CD4-positive, CD25-positive, alpha-beta regulatory T cell (primary cell): Measurements from ENCODE around the gene PASD1. TPM values are rescaled to one million over a fixed set of nuclear protein-coding genes. Genes with fewer than 3 reads are reported as not detected.
A peak's percentile ranks its signal among the peaks of the same experiment; 100 is the strongest.

Source experiments
- ATAC-seq, 2 donors: fragments of 150-1000 bp; cut with Tn5 transposase; one replicate each; pipeline ENCODE4 v1.10.0; 2021; ENCODE audit warnings: low read depth in 2 of 2, moderate number of reproducible peaks in 2 of 2, moderate library complexity in 1 of 2
- DNase-seq, 3 donors: peaks; one replicate each; pipeline versions ENCODE4 v3.0.0 to v3.0.0-alpha.2; 2012 to 2022; ENCODE audit warnings: mixed read lengths in 1 of 3
- H3K27ac ChIP-seq: one replicate; pipeline ENCODE4 v1.7.0; 2013; ENCODE audit warnings: mild to moderate bottlenecking, low read length; ENCODE audit not compliant: insufficient read depth, poor library complexity, severe bottlenecking
- H3K27me3 ChIP-seq: one replicate; pipeline ENCODE4 v1.7.0; 2013; ENCODE audit warnings: low read length; ENCODE audit not compliant: control insufficient read depth, insufficient read depth
- H3K36me3 ChIP-seq: one replicate; pipeline ENCODE4 v1.7.0; 2013; ENCODE audit warnings: mild to moderate bottlenecking, low read length, moderate library complexity; ENCODE audit not compliant: control insufficient read depth, insufficient read depth
- H3K4me1 ChIP-seq: 2 replicates; pipeline ENCODE4 v1.7.0; 2013; ENCODE audit warnings: mild to moderate bottlenecking, low read length; ENCODE audit not compliant: insufficient read depth, control insufficient read depth, poor library complexity, severe bottlenecking
- H3K4me3 ChIP-seq: one replicate; pipeline ENCODE4 v1.7.0; 2013; ENCODE audit warnings: low read depth, mild to moderate bottlenecking, low read length, moderate library complexity
- H3K9me3 ChIP-seq, 2 experiments: 1 replicate in 1 of 2; 2 replicates in 1 of 2; pipeline ENCODE4 v1.7.0; 2013; ENCODE audit warnings: low read length in 2 of 2, mild to moderate bottlenecking in 1 of 2, moderate library complexity in 1 of 2; ENCODE audit not compliant: control insufficient read depth in 2 of 2
- H3K27ac Mint-ChIP-seq, 3 donors: one replicate each; pipeline ENCODE4 v1.8.0; 2020 to 2022; ENCODE audit warnings: mild to moderate bottlenecking in 3 of 3, mixed read lengths in 3 of 3, moderate library complexity in 2 of 3
- H3K27me3 Mint-ChIP-seq: one replicate; pipeline ENCODE4 v1.8.0; 2022; ENCODE audit warnings: mild to moderate bottlenecking, mixed read lengths
- H3K36me3 Mint-ChIP-seq: one replicate; pipeline ENCODE4 v1.8.0; 2020; ENCODE audit warnings: mixed read lengths
- H3K4me1 Mint-ChIP-seq, 4 donors: one replicate each; pipeline ENCODE4 v1.8.0; 2020 to 2022; ENCODE audit warnings: mixed read lengths in 4 of 4, mild to moderate bottlenecking in 1 of 4
- H3K4me3 Mint-ChIP-seq, 4 donors: one replicate each; pipeline ENCODE4 v1.8.0; 2020 to 2022; ENCODE audit warnings: mild to moderate bottlenecking in 4 of 4, mixed read lengths in 4 of 4, moderate library complexity in 3 of 4
- H3K9me3 Mint-ChIP-seq, 7 donors: one replicate each; pipeline ENCODE4 v1.8.0; 2020 to 2022; ENCODE audit warnings: mixed read lengths in 7 of 7, mild to moderate bottlenecking in 3 of 7, moderate library complexity in 2 of 7
- polyA plus RNA-seq, 4 donors: library from polyadenylated mRNA; unstranded; fragments of 300-500 nt; fragmentation: Illumina TruSeq; gene quantifications; one replicate each; pipeline ENCODE4 v1.2.3, GENCODE V29; 2021
- total RNA-seq: library from RNA; stranded (reverse); gene quantifications from one replicate; pipeline ENCODE4 v1.2.3, GENCODE V29; 2022

Gene PASD1
- total and polyA plus RNA-seq, 5 donors from 2014 or later, result not detected

DNA sequence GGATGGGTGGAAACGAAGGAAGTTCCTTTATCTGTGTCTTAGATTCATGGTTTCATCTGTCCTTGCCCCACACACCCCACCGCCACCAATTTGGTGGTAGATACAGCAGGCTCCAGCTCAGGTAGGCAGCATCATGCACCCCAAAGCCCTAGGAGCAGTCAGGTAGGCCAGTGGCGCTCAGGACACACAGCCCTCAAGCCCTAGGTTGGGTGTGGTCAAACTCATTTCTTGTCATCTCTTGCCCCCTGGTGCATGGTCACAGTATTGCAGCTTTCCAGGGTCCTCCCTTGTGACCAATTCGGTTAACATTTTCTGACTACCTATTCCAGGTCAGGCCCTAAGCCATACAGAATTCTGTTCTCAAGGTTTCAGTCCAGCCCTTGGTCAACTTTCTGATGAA lies 117.3 kb downstream of the PASD1 start:
- no peaks in the 10 kb centered on the region for H3K4me1 Mint-ChIP-seq

GRCh38 chrX:151687635-151688034 lies 124.2 kb downstream of the PASD1 start:
- H3K4me3 ChIP-seq, result no peak overlapping the region
- peaks cover 7% of the 10 kb centered on the region for H3K27me3 Mint-ChIP-seq
- no peaks in the 10 kb centered on the region for H3K36me3 Mint-ChIP-seq
- DNase-seq, result no peak
- H3K27me3 ChIP-seq, result no peaks in the 10 kb centered on the region
- H3K4me3 Mint-ChIP-seq, result no peak overlapping the region
- no peak for ATAC-seq
- no peak overlapping the region for H3K27ac ChIP-seq
- H3K27ac Mint-ChIP-seq, result no peak overlapping the region
- H3K9me3 Mint-ChIP-seq, result peaks cover 0 to 1% (median 0%) of the 10 kb centered on the region in 7 donors
- H3K36me3 ChIP-seq, result no peaks in the 10 kb centered on the region
- no peaks in the 10 kb centered on the region for H3K4me1 ChIP-seq
- H3K4me1 Mint-ChIP-seq, result no peaks in the 10 kb centered on the region
- no peaks in the 10 kb centered on the region for H3K9me3 ChIP-seq

More for the DNA sequence above, 117.3 kb downstream of the PASD1 start:
- H3K9me3 ChIP-seq, result no peaks in the 10 kb centered on the region
- H3K27me3 Mint-ChIP-seq, result peaks cover 7% of the 10 kb centered on the region
- no peaks in the 10 kb centered on the region for H3K36me3 Mint-ChIP-seq
- no peaks in the 10 kb centered on the region for H3K36me3 ChIP-seq
- no peak for ATAC-seq
- H3K4me3 Mint-ChIP-seq, result no peak overlapping the region
- no peaks in the 10 kb centered on the region for H3K4me1 ChIP-seq
- DNase-seq, result peak; percentile 14 to 54 (median 35)
- H3K4me3 ChIP-seq, result no peak overlapping the region
- H3K27me3 ChIP-seq, result no peaks in the 10 kb centered on the region
- H3K9me3 Mint-ChIP-seq, result no peaks in the 10 kb centered on the region
- no peak overlapping the region for H3K27ac Mint-ChIP-seq
- no peak overlapping the region for H3K27ac ChIP-seq

DNA sequence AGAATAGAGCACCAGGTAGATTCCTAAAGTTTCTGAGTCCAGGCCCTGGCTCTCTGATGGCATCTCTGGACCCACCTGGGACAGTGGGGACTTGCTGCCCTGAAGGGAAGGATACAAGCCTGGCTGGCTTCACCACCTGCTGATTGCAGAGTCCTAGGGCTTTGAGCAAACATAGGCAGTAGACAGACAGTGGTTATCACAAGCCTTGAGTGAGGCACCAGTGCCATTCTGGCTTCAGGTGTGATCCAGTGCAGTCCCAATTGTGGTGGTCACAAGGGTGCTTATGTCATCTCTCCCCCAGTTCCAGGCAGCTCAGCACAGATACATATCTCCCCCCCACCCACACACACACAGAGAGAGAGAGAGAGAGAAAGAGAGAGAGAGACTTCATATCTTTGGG lies 125.2 kb downstream of the PASD1 start:
- Histone ChIP-seq H3K36me3 (no peaks in the 10 kb centered on the region), H3K4me1 (no peaks in the 10 kb centered on the region), H3K27me3 (no peaks in the 10 kb centered on the region), H3K4me3 (no peak overlapping the region), H3K27ac (no peak overlapping the region), H3K9me3 (no peaks in the 10 kb centered on the region)
- Mint-ChIP-seq H3K27ac (no peak overlapping the region), H3K9me3 (peaks cover 0 to 1% (median 0%) of the 10 kb centered on the region in 7 donors), H3K4me3 (no peak overlapping the region), H3K27me3 (no peaks in the 10 kb centered on the region), H3K36me3 (no peaks in the 10 kb centered on the region), H3K4me1 (no peaks in the 10 kb centered on the region)
- DNase-seq (no peak), ATAC-seq (no peak)

- H3K9me3 Mint-ChIP-seq, result peaks cover 0 to 1% (median 0%) of the 10 kb centered on the region in 7 donors
- Histone ChIP-seq H3K4me1 (no peaks in the 10 kb centered on the region), H3K27ac (no peak overlapping the region), H3K9me3 (no peaks in the 10 kb centered on the region), H3K4me3 (no peak overlapping the region), H3K27me3 (no peaks in the 10 kb centered on the region), H3K36me3 (no peaks in the 10 kb centered on the region)
- peaks cover 0 to 2% (median 0%) of the 10 kb centered on the region in 4 donors for H3K4me1 Mint-ChIP-seq
- no peak for DNase-seq
- no peak for ATAC-seq
- no peak overlapping the region for H3K27ac Mint-ChIP-seq
- peaks cover 11% of the 10 kb centered on the region for H3K27me3 Mint-ChIP-seq
- no peaks in the 10 kb centered on the region for H3K36me3 Mint-ChIP-seq
- H3K4me3 Mint-ChIP-seq, result no peak overlapping the region
Observed at GRCh38 chrX:151692825-151693224, 129.3 kb downstream of the PASD1 start.

GRCh38 chrX:151694121-151694520 lies 130.6 kb downstream of the PASD1 start:
- Histone ChIP-seq H3K4me1 (no peaks in the 10 kb centered on the region), H3K27me3 (no peaks in the 10 kb centered on the region), H3K9me3 (no peaks in the 10 kb centered on the region), H3K36me3 (no peaks in the 10 kb centered on the region), H3K4me3 (no peak overlapping the region), H3K27ac (no peak overlapping the region)
- peaks cover 0 to 2% (median 0%) of the 10 kb centered on the region in 4 donors for H3K4me1 Mint-ChIP-seq
- peaks cover 16% of the 10 kb centered on the region for H3K27me3 Mint-ChIP-seq
- peaks cover 0 to 1% (median 0%) of the 10 kb centered on the region in 7 donors for H3K9me3 Mint-ChIP-seq
- no peak for DNase-seq
- no peak overlapping the region for H3K4me3 Mint-ChIP-seq
- no peak for ATAC-seq
- H3K36me3 Mint-ChIP-seq, result no peaks in the 10 kb centered on the region
- H3K27ac Mint-ChIP-seq, result no peak overlapping the region

- H3K27ac ChIP-seq, result no peak within 1 kb of the TSS
- Mint-ChIP-seq H3K4me3 (peak within 1 kb of the TSS in 1 of 4 donors; percentile 46), H3K36me3 (no peaks in the 10 kb centered on the region), H3K27ac (no peak within 1 kb of the TSS), H3K4me1 (peaks cover 0 to 2% (median 0%) of the 10 kb centered on the region in 4 donors), H3K9me3 (peaks cover 0 to 1% (median 0%) of the 10 kb centered on the region in 7 donors), H3K27me3 (peaks cover 16% of the 10 kb centered on the region)
- H3K9me3 ChIP-seq, result no peaks in the 10 kb centered on the region
- no peak for ATAC-seq
- H3K4me1 ChIP-seq, result no peaks in the 10 kb centered on the region
- H3K27me3 ChIP-seq, result no peaks in the 10 kb centered on the region
- H3K4me3 ChIP-seq, result no peak within 1 kb of the TSS
- no peaks in the 10 kb centered on the region for H3K36me3 ChIP-seq
- no peak for DNase-seq
Observed at GRCh38 chrX:151694661-151695582, 131.4 kb downstream of the PASD1 start, which contains the start of gene PRRG3. Gene PRRG3 (plus strand): TSS chrX:151695458. CDS start chrX:151698815, 3,357 bp downstream.

GRCh38 chrX:151695583-151696340 lies 132.3 kb downstream of the PASD1 start:
- no peaks in the 10 kb centered on the region for H3K4me1 ChIP-seq
- no peak overlapping the region for H3K27ac Mint-ChIP-seq
- H3K27me3 Mint-ChIP-seq, result peaks cover 16% of the 10 kb centered on the region
- H3K36me3 Mint-ChIP-seq, result no peaks in the 10 kb centered on the region
- no peaks in the 10 kb centered on the region for H3K27me3 ChIP-seq
- DNase-seq, result no peak
- no peaks in the 10 kb centered on the region for H3K36me3 ChIP-seq
- ATAC-seq, result no peak
- H3K27ac ChIP-seq, result no peak overlapping the region
- H3K4me1 Mint-ChIP-seq, result peaks cover 0 to 2% (median 0%) of the 10 kb centered on the region in 4 donors
- H3K9me3 ChIP-seq, result no peaks in the 10 kb centered on the region
- peaks cover 0 to 1% (median 0%) of the 10 kb centered on the region in 7 donors for H3K9me3 Mint-ChIP-seq
- H3K4me3 ChIP-seq, result no peak overlapping the region
- peak overlapping the region in 1 of 4 donors; percentile 46 for H3K4me3 Mint-ChIP-seq
